Esophagus muscularis mucosa (tissue), 4 donors: Measurements from ENCODE around the gene WFDC1.

ENCODE experiments used
- EP300 ChIP-seq: sonication (generic); formaldehyde crosslinking; IDR thresholded peaks from one replicate; pipeline ENCODE4 v1.6.1; 2017; ENCODE audit warnings: antibody characterized with exemption
- POLR2AphosphoS5 ChIP-seq, 2 donors: sonication (generic); formaldehyde crosslinking; IDR thresholded peaks; one replicate each; pipeline ENCODE4 v1.6.1; 2017; ENCODE audit warnings: antibody characterized with exemption in 2 of 2
- TF ChIP-seq, protein P1 (sequence below), 3 experiments: fragments of 200-600 bp in 2 of 3; fragments of 450-650 bp in 1 of 3; sonication (generic) in 2 of 3; IDR thresholded peaks; one replicate each; pipeline ENCODE4 v1.5.1; 2017 to 2019; ENCODE audit warnings: antibody characterized with exemption in 3 of 3, mild to moderate bottlenecking in 2 of 3, moderate library complexity in 1 of 3

GRCh38 chr16:84278968-84279367, 15.7 kb upstream of the WFDC1 start:
- TF ChIP-seq, protein P1, sequence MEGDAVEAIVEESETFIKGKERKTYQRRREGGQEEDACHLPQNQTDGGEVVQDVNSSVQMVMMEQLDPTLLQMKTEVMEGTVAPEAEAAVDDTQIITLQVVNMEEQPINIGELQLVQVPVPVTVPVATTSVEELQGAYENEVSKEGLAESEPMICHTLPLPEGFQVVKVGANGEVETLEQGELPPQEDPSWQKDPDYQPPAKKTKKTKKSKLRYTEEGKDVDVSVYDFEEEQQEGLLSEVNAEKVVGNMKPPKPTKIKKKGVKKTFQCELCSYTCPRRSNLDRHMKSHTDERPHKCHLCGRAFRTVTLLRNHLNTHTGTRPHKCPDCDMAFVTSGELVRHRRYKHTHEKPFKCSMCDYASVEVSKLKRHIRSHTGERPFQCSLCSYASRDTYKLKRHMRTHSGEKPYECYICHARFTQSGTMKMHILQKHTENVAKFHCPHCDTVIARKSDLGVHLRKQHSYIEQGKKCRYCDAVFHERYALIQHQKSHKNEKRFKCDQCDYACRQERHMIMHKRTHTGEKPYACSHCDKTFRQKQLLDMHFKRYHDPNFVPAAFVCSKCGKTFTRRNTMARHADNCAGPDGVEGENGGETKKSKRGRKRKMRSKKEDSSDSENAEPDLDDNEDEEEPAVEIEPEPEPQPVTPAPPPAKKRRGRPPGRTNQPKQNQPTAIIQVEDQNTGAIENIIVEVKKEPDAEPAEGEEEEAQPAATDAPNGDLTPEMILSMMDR (IDR thresholded peaks at IDR 0.05): no peak
- no peak for TF ChIP-seq EP300
- TF ChIP-seq POLR2AphosphoS5 (IDR thresholded peaks at IDR 0.05): no peak
